SH-SY5Y (cell line): ENCODE measurements around the gene RPUSD3.

ENCODE experiments used
- GATA2 ChIP-seq: IDR thresholded peaks from 2 replicates; pipeline ENCODE4 v1.6.1; 2011; ENCODE audit warnings: mild to moderate bottlenecking, low read depth, low read length
- GATA3 ChIP-seq: IDR thresholded peaks from 2 replicates; pipeline ENCODE4 v1.6.1; 2011; ENCODE audit warnings: low read depth, mild to moderate bottlenecking, low read length, moderate library complexity

GRCh38 chr3:9879830-9880549 is 36.2 kb upstream of the RPUSD3 start, which contains the start of gene CIDEC:
- TF ChIP-seq GATA2 (no peak), GATA3 (no peak)
